Fibroblast of the aortic adventitia (primary cell): Measurements from ENCODE around the gene ANKHD1. TPM values are rescaled to one million over a fixed set of nuclear protein-coding genes. Genes with fewer than 3 reads are reported as not detected.
A peak's percentile ranks its signal among the peaks of the same experiment; 100 is the strongest.

Source experiments
- DNase-seq: peaks from one replicate; pipeline ENCODE4 v3.0.0-alpha.2; 2010; ENCODE audit warnings: low read depth
- H3K4me3 ChIP-seq: 2 replicates; pipeline ENCODE4 v1.5.1; 2011; ENCODE audit warnings: low read depth, mild to moderate bottlenecking, control low read depth, low read length, moderate library complexity
- CTCF ChIP-seq: IDR thresholded peaks from 2 replicates; pipeline ENCODE4 v1.5.1; 2011; ENCODE audit warnings: mild to moderate bottlenecking, low read length, control low read depth, inconsistent platforms; ENCODE audit not compliant: insufficient read depth
- total RNA-seq: library from RNA; depleted of rRNA; stranded (reverse); fragments of >200 nt; gene quantifications from 2 replicates; pipeline ENCODE4 v1.2.3, GENCODE V29; 2012; ENCODE audit warnings: low replicate concordance

The ANKHD1 gene
- 71.1 and 145 TPM in 2 replicates for total RNA-seq

GRCh38 chr5:140401362-140402257 is at the start of gene ANKHD1:
Gene ANKHD1, plus strand, starts transcription at chr5:140401833. Its CDS starts 135 bp downstream, at chr5:140401968.
- peak within 1 kb of the TSS; percentile 98 for H3K4me3 ChIP-seq
- TF ChIP-seq CTCF: no peak
- peak; percentile 100 for DNase-seq

- no peak overlapping the region for H3K4me3 ChIP-seq
- DNase-seq: no peak
- TF ChIP-seq CTCF: no peak
These were observed 46.1 kb upstream of the ANKHD1 start for GRCh38 chr5:140355546-140355945.

- no peak overlapping the region for H3K4me3 ChIP-seq
- no peak for TF ChIP-seq CTCF
- DNase-seq: no peak
These were observed 44.5 kb upstream of the ANKHD1 start for GRCh38 chr5:140356853-140357725.

- TF ChIP-seq CTCF: peak; percentile 93
- DNase-seq: peak; percentile 88
- peak overlapping the region; percentile 37 for H3K4me3 ChIP-seq
These were observed 43.9 kb upstream of the ANKHD1 start for GRCh38 chr5:140357726-140358093.

GRCh38 chr5:140358738-140359310 is 42.8 kb upstream of the ANKHD1 start:
- H3K4me3 ChIP-seq: no peak overlapping the region
- peak; percentile 65 for TF ChIP-seq CTCF
- DNase-seq: peak; percentile 51

- H3K4me3 ChIP-seq: no peak within 1 kb of the TSS
- no peak for TF ChIP-seq CTCF
- DNase-seq: no peak
These were observed 41.5 kb upstream of the ANKHD1 start, which contains the start of gene SLC4A9 for GRCh38 chr5:140360101-140360500. Gene SLC4A9, plus strand, starts transcription at chr5:140360194. Its CDS starts 43 bp downstream, at chr5:140360237.
